AG10803 (cell line): Measurements from ENCODE around the gene CFAP46.

ENCODE experiments used
- DNase-seq: peaks from one replicate; pipeline ENCODE4 v3.0.0; 2010; ENCODE audit warnings: low read depth
- H3K4me3 ChIP-seq: 2 replicates; pipeline ENCODE4 v1.5.1; 2011; ENCODE audit warnings: mild to moderate bottlenecking, low read length, control low read depth
- TF ChIP-seq, protein P1 (sequence below): conservative IDR thresholded peaks from 2 replicates; pipeline ENCODE4 v1.5.1; 2011; ENCODE audit warnings: mild to moderate bottlenecking, low read length, control low read depth, inconsistent platforms

The CFAP46 gene

DNA sequence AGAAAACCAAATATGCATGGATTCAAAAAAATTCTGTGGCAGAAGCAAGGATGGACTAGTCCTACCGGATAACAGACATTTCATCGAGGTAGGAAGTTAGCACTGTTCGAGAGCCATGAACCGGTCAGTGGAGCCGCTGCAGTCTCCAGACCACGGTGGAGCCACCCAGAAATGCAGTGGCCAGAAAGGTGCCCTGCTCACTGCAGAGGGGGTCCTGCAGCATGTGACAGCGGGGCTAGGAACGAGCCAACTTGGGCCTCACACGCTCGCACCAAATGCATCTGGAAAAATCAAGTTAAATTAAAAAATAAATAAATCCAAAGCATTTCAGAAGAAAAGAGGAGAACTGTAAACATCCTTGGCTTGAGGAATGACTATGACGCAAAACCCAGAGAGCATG, 13.1 kb upstream of the CFAP46 start:
- no peak for DNase-seq
- TF ChIP-seq, protein P1, sequence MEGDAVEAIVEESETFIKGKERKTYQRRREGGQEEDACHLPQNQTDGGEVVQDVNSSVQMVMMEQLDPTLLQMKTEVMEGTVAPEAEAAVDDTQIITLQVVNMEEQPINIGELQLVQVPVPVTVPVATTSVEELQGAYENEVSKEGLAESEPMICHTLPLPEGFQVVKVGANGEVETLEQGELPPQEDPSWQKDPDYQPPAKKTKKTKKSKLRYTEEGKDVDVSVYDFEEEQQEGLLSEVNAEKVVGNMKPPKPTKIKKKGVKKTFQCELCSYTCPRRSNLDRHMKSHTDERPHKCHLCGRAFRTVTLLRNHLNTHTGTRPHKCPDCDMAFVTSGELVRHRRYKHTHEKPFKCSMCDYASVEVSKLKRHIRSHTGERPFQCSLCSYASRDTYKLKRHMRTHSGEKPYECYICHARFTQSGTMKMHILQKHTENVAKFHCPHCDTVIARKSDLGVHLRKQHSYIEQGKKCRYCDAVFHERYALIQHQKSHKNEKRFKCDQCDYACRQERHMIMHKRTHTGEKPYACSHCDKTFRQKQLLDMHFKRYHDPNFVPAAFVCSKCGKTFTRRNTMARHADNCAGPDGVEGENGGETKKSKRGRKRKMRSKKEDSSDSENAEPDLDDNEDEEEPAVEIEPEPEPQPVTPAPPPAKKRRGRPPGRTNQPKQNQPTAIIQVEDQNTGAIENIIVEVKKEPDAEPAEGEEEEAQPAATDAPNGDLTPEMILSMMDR = no peak
- H3K4me3 ChIP-seq = no peak overlapping the region

DNA sequence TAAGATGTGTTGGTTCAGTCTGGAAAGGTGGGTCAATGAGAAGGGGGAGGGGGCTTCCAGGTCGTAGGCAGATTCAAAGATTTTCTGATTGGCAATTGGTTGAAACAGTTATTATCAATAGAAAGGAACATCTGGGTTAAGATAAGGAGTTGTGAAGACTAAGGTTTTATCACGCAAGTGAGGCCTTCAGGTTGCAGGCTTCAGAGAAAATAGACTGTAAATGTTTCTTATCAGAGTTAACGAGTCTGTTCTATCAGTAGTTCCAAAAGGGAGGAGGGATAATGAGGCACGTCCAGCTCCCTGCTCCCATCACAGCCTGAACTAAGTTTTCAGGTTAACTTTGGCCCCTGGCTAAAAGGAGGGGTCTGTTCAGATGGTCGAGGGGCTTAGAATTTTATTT, 11.1 kb upstream of the CFAP46 start:
- no peak for DNase-seq
- TF ChIP-seq, protein P1 = no peak
- no peak overlapping the region for H3K4me3 ChIP-seq

DNA sequence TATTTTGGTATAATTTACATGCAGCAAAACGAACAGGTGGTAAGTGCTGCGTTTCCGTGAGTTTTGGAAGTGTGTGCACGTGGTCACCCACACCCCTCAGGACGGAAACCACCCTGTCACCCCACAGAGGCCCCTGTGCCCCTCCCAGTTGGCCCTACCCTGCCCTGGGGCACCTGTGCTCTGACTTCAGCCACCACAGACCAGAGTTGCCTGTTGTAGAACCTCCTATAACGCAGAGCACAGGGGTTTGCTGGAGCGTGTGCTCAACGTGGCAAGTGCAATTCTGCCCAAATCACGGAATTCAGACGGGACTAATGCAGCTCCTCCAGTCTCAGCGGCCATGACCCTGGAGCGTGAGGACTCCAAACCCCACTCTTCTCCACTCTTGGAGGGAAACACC, 9.6 kb upstream of the CFAP46 start:
- no peak overlapping the region for H3K4me3 ChIP-seq
- no peak for DNase-seq
- TF ChIP-seq, protein P1 = no peak

DNA sequence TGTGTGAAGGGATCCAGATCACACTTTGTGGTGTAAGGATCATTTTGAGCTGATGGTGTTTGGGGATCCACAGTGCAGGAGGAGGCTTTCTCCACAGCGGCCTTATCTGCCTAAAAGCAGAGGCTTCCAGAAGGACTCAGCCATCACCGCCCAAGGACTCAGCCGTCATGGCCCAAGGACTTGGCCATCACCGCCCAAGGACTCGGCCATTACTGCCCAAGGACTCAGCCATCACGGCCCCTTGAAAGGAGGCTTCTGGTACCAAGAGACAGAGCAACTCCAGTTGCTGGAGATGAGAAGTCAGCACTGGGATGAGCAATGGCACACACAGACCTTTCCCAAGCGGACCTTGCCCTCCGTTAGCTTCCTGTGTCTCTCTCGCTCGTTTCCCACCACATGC, 6.0 kb upstream of the CFAP46 start:
- no peak for DNase-seq
- H3K4me3 ChIP-seq = no peak overlapping the region
- TF ChIP-seq, protein P1 = no peak

DNA sequence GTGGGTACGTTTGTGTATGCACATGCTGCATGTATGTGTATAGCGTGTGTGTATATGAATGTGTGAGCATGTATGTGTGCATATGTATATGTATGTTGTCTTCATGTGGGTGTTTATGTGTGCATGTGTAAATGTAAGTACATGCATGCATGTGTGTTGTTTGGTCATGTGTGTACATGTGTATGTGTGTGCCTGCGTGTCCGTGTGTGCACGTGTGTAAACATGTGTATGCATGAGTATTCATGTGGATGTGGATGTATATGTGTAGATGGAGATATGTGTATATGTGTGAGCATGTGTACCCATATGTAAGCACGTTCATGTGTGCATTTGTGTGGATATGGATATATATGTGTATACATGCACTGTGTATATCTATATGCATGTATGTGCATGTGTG, 5.5 kb upstream of the CFAP46 start:
- DNase-seq = no peak
- H3K4me3 ChIP-seq = no peak overlapping the region
- TF ChIP-seq, protein P1 = no peak

DNA sequence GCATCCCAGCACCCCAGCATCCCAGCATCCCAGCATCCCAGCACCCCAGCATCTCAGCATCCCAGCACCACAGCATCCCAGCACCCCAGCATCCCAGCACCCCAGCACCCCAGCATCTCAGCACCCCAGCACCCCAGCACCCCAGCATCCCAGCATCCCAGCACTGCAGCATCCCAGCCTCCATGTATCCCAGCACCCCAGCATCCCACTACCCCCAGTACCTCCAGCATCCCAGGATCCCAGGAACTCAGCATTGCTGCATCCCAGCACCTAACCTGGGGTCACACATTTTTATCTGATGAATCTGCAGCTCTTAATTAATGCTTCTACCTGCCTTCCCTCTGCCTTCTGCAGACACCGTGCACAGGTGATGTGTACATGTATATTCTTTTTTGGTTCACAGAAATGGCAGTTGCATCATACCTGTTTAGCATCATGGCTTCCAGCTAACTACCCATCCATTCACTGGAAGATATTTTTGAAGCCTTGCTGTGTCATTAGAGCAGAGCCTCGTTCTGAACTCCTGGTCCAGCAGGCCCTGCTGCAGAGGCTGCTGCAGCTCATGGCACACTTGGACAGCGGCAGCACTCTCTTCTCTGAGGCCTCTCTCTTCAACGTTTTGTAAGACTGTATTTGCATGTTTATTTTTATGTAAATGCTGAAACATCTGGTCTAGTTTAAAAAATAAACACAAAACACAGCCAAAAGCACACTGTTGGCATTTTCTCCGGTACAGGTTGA, 4.6 kb upstream of the CFAP46 start:
- H3K4me3 ChIP-seq = no peak overlapping the region
- TF ChIP-seq, protein P1 = no peak
- no peak for DNase-seq

DNA sequence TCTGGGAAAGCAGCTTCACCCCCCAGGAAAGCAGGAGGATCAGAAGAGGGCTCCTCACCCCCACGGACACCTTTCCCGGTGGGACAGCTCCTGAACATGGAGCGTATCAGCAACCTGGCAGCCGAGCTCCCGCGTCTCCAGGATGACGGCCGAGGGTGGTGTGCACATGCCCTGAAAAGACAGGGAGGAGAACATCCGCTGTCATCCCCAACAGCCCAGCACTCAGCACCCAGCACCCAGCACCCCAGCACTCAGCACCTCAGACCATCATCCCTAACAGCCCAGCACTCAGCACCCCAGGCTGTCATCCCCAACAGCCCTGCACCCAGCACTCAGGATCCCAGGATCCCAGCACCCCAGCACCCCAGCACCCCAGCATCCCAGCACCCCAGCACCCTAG, 3.9 kb upstream of the CFAP46 start:
- H3K4me3 ChIP-seq = no peak overlapping the region
- DNase-seq = no peak
- TF ChIP-seq, protein P1 = no peak
